HG03066 (cell line): ENCODE measurements around the gene PLA2G2F.

Experiments used
- ATAC-seq: cut with Tn5 transposase; IDR thresholded peaks from one replicate; pipeline ENCODE4 v1.9.1; 2021; ENCODE audit warnings: low read depth; ENCODE audit not compliant: unreplicated experiment

PLA2G2F gene

GRCh38 chr1:20187103-20187812, 48.1 kb downstream of the PLA2G2F start:
- no peak for ATAC-seq

- no peak for ATAC-seq
These were observed 48.8 kb downstream of the PLA2G2F start for GRCh38 chr1:20187813-20188454.

GRCh38 chr1:20188455-20188817, 49.3 kb downstream of the PLA2G2F start:
- no peak for ATAC-seq

GRCh38 chr1:20189664-20190063, 50.5 kb downstream of the PLA2G2F start:
- ATAC-seq = no peak

GRCh38 chr1:20190256-20191160, 51.4 kb downstream of the PLA2G2F start:
- ATAC-seq = no peak

- no peak for ATAC-seq
These were observed 52.2 kb downstream of the PLA2G2F start for GRCh38 chr1:20191266-20191825.

GRCh38 chr1:20192364-20192763, 53.2 kb downstream of the PLA2G2F start:
- ATAC-seq = no peak

GRCh38 chr1:20192871-20193411, 53.8 kb downstream of the PLA2G2F start:
- ATAC-seq = no peak

- no peak for ATAC-seq
These were observed 55.1 kb downstream of the PLA2G2F start for GRCh38 chr1:20194224-20194623.

- ATAC-seq = no peak
These were observed 55.8 kb downstream of the PLA2G2F start for GRCh38 chr1:20194757-20195461.

GRCh38 chr1:20195462-20195780, 56.3 kb downstream of the PLA2G2F start:
- no peak for ATAC-seq

GRCh38 chr1:20197329-20197791, 58.2 kb downstream of the PLA2G2F start:
- no peak for ATAC-seq

- ATAC-seq = no peak
These were observed 59.2 kb downstream of the PLA2G2F start for GRCh38 chr1:20198296-20198695.

GRCh38 chr1:20198918-20199317, 59.8 kb downstream of the PLA2G2F start:
- no peak for ATAC-seq

- ATAC-seq = no peak
These were observed 60.3 kb downstream of the PLA2G2F start for GRCh38 chr1:20199403-20199802.

GRCh38 chr1:20199840-20200239, 60.7 kb downstream of the PLA2G2F start:
- ATAC-seq = no peak
